HCT116 (cell line): ENCODE results near the gene RMDN3.

ENCODE experiments used
- ATF3 ChIP-seq: IDR thresholded peaks from 2 replicates; pipeline ENCODE4 v1.6.1; 2012
- CTCF ChIP-seq, 3 experiments: fragments of 200-600 bp in 1 of 3; sonication (generic) in 1 of 3; IDR thresholded peaks in 2 of 3; conservative IDR thresholded peaks in 1 of 3; 2 replicates each; pipeline ENCODE4 v1.5.1; 2012 to 2017; ENCODE audit warnings: low read depth in 2 of 3, low read length in 2 of 3, antibody characterized with exemption in 1 of 3, borderline replicate concordance in 1 of 3, control low read depth in 1 of 3, mild to moderate bottlenecking in 1 of 3, mixed read lengths in 1 of 3, mixed run types in 1 of 3, moderate library complexity in 1 of 3; ENCODE audit not compliant: insufficient read depth in 1 of 3
- ELF1 ChIP-seq: IDR thresholded peaks from 2 replicates; pipeline ENCODE4 v1.6.1; 2012; ENCODE audit warnings: low read depth, borderline replicate concordance
- EZH2phosphoT487 ChIP-seq: fragments of 200-600 bp; IDR thresholded peaks from 2 replicates; pipeline ENCODE4 v1.6.1; 2018; ENCODE audit warnings: antibody characterized with exemption, borderline replicate concordance
- POLR2AphosphoS5 ChIP-seq: IDR thresholded peaks from 2 replicates; pipeline ENCODE4 v1.6.1; 2011; ENCODE audit warnings: mild to moderate bottlenecking, low read depth, low read length, moderate library complexity
- RAD21 ChIP-seq: IDR thresholded peaks from 2 replicates; pipeline ENCODE4 v1.6.1; 2012; ENCODE audit warnings: low read depth, mild to moderate bottlenecking
- SP1 ChIP-seq: IDR thresholded peaks from 2 replicates; pipeline ENCODE4 v1.6.1; 2012; ENCODE audit warnings: low read depth
- SRF ChIP-seq: IDR thresholded peaks from 2 replicates; pipeline ENCODE4 v1.6.1; 2012; ENCODE audit warnings: low read depth
- YY1 ChIP-seq: IDR thresholded peaks from 2 replicates; pipeline ENCODE4 v1.6.1; 2011; ENCODE audit warnings: low read length, low read depth, moderate library complexity, mild to moderate bottlenecking; ENCODE audit not compliant: insufficient replicate concordance; ENCODE audit errors: extremely low read depth
- TF ChIP-seq, protein P1 (sequence below): IDR thresholded peaks from 2 replicates; pipeline ENCODE4 v1.6.1; 2011; ENCODE audit warnings: mild to moderate bottlenecking, low read length, moderate library complexity; ENCODE audit not compliant: insufficient replicate concordance; ENCODE audit errors: extremely low read depth
- TF ChIP-seq, protein P2 (sequence below): IDR thresholded peaks from 2 replicates; pipeline ENCODE4 v1.6.1; 2012; ENCODE audit warnings: low read depth

DNA sequence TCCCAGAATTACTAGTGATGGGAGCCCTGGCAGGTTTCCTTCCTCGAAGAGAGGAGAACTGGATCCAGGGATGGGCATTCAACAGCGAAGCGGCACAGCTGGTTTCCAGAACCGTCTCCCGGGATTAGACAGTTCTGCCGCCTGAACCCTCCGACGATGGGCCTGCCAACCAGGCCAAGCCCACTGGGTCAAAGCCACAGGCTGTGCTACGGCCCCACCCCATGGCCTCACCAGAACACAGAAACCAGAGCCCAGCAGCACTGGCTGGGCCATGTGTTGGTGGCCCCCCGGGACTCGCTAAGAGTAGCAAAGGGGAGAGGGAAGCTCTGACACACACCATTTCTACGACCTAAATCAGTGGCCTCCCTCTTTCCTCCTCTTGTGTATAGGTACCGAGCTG is 17.0 kb upstream of the RMDN3 start:
- no peak for TF ChIP-seq EZH2phosphoT487
- no peak for TF ChIP-seq CTCF (IDR thresholded peaks at IDR 0.05 in 2 of 3, conservative IDR thresholded peaks at IDR 0.05 in 1 of 3; ENCODE audit: borderline replicate concordance in 1 of 3, insufficient read depth in 1 of 3, low read depth in 2 of 3, low read length in 2 of 3)
- TF ChIP-seq YY1, result no peak
- TF ChIP-seq RAD21, result no peak
- TF ChIP-seq, protein P1, sequence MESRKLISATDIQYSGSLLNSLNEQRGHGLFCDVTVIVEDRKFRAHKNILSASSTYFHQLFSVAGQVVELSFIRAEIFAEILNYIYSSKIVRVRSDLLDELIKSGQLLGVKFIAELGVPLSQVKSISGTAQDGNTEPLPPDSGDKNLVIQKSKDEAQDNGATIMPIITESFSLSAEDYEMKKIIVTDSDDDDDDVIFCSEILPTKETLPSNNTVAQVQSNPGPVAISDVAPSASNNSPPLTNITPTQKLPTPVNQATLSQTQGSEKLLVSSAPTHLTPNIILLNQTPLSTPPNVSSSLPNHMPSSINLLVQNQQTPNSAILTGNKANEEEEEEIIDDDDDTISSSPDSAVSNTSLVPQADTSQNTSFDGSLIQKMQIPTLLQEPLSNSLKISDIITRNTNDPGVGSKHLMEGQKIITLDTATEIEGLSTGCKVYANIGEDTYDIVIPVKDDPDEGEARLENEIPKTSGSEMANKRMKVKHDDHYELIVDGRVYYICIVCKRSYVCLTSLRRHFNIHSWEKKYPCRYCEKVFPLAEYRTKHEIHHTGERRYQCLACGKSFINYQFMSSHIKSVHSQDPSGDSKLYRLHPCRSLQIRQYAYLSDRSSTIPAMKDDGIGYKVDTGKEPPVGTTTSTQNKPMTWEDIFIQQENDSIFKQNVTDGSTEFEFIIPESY, result no peak
- no peak for TF ChIP-seq POLR2AphosphoS5
- TF ChIP-seq, protein P2, sequence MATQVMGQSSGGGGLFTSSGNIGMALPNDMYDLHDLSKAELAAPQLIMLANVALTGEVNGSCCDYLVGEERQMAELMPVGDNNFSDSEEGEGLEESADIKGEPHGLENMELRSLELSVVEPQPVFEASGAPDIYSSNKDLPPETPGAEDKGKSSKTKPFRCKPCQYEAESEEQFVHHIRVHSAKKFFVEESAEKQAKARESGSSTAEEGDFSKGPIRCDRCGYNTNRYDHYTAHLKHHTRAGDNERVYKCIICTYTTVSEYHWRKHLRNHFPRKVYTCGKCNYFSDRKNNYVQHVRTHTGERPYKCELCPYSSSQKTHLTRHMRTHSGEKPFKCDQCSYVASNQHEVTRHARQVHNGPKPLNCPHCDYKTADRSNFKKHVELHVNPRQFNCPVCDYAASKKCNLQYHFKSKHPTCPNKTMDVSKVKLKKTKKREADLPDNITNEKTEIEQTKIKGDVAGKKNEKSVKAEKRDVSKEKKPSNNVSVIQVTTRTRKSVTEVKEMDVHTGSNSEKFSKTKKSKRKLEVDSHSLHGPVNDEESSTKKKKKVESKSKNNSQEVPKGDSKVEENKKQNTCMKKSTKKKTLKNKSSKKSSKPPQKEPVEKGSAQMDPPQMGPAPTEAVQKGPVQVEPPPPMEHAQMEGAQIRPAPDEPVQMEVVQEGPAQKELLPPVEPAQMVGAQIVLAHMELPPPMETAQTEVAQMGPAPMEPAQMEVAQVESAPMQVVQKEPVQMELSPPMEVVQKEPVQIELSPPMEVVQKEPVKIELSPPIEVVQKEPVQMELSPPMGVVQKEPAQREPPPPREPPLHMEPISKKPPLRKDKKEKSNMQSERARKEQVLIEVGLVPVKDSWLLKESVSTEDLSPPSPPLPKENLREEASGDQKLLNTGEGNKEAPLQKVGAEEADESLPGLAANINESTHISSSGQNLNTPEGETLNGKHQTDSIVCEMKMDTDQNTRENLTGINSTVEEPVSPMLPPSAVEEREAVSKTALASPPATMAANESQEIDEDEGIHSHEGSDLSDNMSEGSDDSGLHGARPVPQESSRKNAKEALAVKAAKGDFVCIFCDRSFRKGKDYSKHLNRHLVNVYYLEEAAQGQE, result no peak
- TF ChIP-seq SRF, result no peak
- no peak for TF ChIP-seq SP1
- no peak for TF ChIP-seq ELF1
- TF ChIP-seq ATF3, result no peak
